Stimulated activated CD8-positive, alpha-beta memory T cell treated with anti-CD3 and anti-CD28 coated beads, Interleukin-7, amount 100 ng/mL, for 1 hour (primary cell): Measurements from ENCODE around the gene KRT13.
"Not testable (repeated sequence)": the region's sequence is repeated elsewhere in the genome, so short reads cannot be mapped to it uniquely, and the experiment has no call there.

ENCODE experiments used
- DNase-seq, 2 donors: peaks; one replicate each; pipeline ENCODE4 v3.0.0-alpha.2; 2020; ENCODE audit warnings: low read depth in 2 of 2

The KRT13 gene

DNA sequence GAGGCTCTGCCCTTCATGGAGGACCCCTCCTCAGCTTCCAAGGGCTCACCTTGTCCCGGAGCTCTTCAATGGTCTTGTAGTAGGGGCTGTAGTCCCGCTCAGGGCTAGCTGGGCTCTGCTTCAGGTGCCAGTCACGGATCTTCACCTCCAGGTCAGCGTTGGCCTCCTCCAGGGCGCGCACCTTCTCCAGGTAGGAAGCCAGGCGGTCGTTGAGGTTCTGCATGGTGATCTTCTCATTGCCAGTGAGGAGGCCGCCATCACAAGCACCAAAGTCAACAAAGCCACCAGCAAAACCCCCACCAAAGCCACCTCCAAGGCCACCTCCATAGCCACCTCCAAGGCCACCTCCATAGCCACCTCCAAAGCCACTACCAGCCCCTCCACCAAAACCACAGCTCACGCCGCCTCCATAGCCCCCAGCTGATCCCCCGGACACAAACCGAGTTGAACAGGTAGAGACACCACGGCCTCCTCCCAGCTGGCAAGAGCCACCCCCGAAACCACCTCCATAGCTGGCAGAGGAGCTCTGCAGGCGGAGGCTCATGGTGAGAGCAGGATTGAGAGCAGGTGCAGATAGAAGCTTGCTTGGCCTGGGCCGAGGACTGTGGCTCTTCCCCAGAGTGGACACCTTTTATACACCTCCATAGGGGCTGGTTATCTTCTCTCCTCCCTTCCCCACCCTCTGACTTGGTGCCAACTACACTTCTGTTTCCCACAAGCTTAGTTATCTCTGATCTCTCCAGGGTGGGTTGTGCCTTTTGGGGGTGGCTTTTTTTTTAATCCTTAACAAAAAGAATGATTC lies at the start of gene KRT13:
TSS of gene KRT13 (minus strand) at position 606 of the 802 bp plus-strand sequence. CDS start at position 544, 62 bp downstream.
- DNase-seq: no peak

DNA sequence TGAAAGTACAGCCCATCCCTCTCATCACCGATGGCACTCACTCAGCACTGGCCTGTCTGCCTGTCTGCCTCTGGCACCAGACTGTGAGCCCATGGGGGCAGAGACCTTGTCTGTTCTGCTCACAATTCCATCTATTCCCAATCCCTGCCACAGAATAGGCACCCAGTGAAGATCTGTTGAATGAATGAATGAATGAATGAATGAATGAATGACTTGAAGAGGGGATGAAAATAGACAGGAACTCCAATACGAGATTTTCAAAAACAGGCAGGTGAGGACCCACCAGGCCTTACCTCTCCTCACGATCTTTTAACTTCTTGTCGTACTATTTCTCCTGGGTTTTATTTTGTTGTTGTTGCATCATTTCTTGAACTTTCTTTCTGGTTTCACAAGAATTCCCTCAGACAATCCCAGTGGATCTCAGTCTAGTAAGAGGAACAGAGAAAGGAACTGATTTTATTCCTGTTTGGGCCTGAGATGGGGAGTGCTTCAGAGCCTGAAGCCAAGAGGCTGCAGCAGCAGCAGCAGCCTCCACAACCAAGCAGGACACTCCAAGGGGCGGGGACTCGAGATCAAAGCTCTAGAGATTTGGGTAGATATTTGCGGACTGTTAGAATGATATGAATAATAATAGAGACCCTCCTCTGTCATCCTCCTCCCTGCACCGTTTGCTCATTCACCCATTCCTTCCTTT lies 48.7 kb upstream of the KRT13 start:
- no peak for DNase-seq

DNA sequence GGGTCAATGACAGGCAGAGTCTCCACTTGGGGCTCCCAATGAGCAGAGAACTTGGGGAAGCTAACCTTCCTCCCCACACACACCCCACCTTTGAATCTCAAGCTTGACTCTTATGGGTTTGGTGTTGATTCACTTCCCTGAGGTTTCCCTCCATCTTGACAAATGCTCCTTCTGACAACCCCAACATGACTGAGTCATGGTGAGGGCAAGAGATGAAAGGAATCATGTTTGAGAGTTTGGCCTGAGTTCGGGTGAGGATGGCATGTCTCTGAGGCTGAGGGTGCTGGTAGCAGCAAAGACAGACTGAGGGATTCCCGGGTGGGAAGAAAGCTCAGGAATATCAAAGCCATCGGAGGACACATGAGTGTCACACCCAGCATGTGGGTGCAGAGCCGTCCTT lies 47.8 kb upstream of the KRT13 start:
- DNase-seq: no peak

DNA sequence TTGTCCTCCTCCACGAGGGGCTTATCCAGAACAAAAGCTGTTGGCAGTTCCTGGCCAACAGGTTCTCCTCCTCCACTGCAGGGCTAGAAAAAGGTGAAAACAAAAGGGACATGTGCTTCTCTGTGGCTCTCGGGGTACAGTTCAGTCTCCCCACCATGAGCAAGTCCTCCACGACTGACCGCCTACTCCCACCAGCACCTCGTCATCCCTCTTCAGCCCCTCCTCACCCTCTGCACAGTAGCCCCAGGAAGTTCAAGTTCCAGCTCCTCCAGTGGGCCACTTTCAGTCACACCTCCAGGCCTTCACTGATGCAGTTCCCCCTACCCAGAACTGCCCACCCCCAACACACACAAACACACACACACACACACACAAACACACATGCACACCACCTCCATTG lies 47.0 kb upstream of the KRT13 start:
- no peak for DNase-seq

DNA sequence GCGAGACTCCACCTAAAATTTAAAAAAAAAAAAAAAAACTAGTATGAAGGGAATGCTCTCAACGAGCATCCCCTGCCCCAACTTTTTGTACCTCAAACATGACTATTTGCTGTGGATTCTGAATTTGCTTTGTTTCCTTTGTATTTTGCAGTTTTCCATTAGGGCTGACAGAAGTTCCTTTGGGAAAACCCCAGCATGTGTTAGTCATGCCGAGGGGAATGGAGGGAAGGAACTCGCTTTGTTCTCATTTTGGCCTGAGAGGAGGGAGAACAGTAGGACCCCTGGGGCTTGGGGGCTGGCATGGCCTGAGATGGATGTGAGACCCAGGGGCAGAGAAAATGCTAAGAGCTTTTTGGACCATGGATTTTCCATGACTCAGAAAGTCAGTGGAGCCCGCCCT lies 46.0 kb upstream of the KRT13 start:
- DNase-seq: no peak

DNA sequence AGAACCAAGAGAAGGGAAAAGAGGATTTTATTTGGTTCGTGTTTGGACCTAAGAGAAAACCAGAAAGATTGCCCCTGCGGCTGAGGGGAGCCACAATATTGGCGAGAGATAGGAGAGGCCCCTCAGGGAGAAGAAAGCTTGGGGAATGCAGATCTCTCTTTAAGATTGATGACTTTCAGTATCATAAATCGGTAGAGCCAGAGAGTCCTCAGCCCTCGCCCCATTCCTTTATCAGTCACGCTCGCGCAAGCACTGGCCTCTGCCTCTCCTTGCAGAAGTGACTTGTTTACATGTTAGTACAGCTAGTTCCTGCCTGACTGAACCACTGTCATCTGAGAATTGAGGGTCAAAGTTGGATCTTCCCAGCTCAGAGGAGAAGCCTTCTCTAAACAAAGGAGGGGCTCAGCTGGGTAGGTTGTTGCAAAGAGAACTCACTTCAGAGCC lies 44.2 kb upstream of the KRT13 start:
- no peak for DNase-seq

DNA sequence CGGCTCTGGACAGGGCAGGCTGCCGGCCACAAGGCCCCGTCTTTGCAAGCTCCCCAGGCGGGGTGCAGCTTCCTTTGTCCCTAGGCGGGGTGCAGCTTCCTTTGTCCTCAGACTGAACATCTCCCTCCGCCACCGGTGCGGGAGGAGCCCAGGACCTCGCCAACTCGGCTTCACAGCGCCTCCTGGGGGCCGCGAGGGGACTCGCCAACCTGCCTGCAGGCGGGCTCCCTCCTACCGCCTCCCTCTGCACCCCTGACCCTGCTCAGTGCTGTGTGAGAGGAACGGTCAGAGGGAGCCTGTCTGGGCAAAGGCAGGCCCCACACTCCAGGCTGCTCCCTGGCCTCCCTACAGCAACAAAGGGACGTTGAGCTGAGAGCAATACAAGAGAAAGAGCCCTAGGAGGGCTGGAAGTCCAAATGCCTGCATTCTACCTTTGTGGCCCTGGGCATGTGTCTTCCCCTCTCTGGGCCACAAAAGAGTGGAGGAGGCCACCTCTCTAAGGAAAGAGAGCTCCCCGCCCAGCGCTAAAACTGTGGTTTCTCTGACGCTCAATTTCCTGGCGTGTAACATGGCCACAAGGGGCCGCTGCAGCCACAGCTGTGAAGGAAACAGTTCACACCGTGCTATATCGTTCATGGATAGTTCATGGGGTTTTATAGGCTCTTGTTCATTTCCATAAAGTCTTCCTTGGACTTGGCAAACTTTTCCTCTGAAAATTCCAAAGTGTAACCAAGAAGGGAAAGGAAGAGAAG lies 43.6 kb upstream of the KRT13 start:
- DNase-seq: peak; percentile 51 to 76

DNA sequence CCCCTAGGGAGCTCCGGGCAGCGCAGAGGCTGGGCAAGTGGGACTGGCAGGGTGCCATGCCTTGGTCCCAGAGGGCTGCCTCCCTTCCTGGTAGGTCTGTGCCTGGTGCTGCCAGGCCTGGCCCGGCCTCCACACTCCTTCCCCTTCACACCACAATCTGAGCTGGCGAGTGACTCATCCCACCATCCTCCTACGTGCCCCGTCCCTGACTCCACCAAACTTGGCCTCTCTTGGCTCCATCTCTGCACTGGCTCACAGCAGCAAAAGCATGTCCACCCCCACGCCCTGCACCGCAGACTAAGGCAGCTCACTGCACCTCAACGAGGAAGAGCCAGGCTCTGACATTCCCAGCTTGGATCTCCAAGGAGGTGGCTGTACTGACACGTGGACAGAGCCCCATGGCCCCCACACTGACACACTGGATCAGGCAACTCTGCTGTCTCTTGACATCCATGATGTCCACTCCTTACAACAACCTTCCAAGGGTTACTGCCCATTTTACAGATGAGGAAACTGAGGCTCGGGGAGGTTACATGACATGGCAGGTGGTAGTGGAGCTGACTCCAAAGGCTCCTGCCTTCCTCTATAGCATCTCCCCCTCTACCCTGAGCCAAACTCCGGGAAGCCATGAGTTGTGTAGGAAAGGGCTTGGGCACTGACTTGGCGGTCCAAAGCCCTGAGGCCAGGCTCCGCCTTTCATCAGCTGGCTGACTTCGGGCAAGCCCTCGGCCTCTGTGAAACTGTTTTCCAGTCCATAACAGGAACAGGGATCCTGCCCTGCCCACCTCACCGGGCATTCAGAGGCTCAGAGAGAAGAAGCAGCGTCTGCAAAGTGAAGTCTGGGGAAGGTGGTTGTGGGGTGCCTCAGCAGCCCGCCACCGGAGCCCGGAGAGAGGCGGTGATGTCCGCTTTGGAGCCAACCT lies 42.8 kb upstream of the KRT13 start:
- no peak for DNase-seq

DNA sequence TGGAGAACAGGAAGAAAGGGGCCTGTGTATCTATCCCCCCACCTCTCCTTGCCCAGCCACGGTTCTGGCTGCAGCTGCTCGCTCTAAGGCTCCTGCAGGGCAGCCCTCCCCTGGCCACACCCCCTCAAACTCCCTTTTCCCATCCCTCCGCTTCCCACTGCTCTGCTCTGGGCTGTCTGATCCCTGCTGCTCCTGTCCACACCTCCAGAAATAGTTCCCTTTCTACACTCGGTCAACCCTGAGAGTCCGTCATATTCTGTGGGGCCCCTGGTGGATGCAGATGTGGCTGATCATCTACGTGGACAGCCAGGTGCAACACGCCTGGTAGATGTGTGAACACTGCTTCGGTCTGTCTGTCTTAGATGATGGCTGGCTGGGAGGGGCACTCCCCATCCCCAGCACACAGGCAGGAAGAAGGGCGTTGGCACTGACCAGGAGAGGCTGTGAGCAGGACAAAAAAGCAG lies 42.0 kb upstream of the KRT13 start:
- no peak for DNase-seq

DNA sequence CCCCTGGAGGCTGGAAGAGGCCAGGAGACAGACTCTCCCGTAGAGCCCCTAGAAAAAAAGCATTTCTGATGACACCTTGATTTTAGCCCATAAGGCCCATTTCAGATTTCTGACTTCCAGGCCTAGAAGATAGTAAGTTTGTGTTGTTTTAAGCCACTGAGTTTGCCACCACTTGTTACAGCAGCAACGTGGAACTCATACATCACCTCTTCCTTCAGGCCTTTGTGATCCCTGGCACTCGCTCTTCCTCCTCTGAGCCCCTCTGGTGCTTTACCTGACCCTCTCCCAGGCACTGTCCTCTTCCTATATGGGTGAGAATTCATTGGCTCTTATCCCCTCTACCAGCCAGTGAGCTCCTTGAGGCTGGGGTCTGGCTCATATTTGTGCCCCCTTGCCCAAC lies 41.4 kb upstream of the KRT13 start:
- DNase-seq: no peak

DNA sequence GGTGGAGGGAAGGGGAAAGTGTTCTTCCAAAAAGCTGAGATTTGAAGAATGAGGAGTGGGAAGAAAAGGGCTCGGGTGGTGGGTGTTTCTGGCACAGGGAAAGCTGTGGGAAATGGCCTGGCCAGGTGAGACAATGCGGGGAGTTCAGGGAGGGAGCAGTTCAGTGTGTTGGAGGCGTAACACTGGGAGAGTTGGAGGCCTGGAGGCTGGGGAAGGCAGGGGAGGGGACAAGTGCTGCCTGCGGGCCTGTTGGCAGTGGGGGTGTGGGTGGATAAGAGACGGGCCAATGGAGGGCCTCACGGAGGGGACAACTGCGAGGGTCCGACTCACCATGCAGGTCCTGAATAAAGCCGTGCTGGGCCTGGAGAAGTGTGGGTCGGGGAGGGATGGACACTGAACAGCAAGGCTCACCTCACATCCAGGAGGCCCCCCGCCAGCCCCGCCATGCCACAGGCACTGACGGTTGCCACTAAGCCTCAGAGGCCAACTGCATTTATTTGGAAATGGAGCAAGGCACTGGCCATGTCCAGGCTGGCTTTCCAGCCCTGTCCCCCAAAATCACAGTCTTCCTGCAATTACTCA lies 40.5 kb upstream of the KRT13 start:
- no peak for DNase-seq

DNA sequence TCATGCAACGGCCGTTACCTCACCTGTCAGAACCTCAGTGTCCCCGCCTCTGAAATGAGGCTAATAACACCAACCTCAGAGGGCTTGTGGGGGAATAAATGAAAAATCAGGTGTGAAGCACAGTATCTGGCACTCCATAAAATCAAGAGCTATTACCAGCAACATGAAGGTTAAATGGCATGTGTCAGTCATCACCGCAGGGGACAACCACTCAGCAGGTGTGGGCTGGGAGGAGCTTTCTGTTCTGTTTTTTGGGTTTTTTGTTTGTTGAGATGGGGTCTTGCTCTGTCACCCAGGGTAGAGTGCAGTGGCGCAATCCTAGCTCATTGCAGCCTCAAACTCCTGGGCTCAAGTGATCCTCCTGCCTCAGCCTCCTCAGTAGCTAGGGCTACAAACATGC lies 39.5 kb upstream of the KRT13 start:
- no peak for DNase-seq

DNA sequence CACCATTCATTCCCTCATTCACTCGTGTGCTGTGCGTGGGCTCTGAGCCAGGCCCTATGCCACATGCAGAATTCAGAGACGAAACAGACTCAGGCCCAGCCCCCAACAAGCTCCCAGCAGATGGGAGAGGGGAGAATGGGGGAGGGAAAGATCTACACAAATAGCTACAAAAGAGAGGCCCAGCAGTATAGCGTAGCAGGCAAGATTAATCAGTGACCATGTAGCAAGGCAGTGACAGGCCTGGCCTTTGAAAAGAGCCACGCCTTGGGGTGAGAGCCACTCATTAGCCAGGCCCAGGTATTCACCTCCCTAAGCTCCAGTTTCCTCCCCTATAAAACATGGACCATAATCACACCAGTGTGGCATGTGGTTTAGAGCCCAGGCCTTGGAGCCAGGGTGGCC lies 39.1 kb upstream of the KRT13 start:
- no peak for DNase-seq

DNA sequence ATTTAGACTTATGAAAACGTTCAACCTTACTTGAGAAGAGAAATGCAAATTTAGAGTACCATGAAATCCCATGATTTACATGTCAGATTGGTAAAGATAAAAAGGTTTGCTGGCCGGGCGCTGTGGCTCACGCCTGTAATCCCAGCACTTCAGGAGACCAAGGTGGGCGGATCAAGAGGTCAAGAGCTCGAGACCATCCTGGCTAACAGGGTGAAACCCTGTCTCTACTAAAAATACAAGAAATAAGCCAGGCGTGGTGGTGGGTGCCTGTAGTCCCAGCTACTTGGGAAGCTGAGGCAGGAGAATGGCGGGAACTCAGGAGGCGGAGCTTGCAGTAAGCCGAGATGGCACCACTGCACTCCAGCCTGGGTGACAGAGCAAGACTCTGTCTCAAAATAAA lies 37.4 kb upstream of the KRT13 start:
- DNase-seq: not testable (repeated sequence)

DNA sequence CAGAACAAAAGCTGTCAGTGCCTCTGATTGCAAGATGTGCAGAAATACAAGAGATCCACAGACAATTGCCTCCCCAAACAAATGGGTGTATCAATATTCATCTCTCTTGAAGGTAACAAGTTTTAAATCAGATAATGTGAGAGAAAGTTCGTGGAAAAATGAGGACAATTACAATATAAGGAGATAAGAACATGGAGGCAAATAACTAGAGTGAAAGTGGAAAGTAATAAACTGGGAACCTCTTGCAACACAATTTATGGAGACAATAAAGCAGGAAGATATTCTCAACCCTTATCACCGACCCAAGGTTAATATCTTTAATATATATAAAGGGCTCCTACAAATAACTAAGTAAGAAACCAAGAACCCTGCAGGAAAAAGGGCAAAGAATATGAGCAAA lies 36.9 kb upstream of the KRT13 start:
- no peak for DNase-seq

DNA sequence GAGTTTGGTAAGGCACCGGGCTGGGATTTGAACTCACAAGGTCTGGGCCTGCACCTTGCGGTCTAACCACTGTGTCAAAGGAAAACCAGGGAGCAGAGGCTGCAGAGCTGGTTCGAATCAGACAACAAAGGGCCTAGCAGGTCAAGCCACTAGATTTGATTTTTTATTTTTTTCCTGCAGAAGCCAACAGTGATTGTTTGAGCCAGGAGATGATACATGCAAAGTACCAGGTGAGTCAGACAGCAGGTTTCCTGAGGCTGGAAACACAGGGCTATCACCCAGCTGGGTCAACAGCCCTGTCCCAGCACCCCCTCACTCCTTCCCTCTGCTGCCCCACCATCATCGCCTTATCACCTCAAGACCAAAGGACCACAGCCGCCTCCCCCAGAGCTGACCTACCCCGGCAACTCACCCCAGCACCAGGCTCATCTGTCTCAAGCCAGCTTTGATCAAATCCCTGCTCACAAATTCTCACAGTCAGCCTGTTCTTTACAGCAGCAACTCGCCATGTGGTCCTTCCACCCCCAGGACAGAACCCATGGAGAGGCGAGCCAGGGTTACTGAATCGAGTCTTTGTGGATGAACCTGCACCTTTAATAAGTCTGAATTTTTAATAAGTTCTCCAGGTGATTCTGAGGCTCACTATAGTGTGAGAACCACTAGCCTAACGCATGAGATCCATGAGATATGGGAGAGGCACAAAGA lies 35.7 kb upstream of the KRT13 start:
- DNase-seq: no peak

DNA sequence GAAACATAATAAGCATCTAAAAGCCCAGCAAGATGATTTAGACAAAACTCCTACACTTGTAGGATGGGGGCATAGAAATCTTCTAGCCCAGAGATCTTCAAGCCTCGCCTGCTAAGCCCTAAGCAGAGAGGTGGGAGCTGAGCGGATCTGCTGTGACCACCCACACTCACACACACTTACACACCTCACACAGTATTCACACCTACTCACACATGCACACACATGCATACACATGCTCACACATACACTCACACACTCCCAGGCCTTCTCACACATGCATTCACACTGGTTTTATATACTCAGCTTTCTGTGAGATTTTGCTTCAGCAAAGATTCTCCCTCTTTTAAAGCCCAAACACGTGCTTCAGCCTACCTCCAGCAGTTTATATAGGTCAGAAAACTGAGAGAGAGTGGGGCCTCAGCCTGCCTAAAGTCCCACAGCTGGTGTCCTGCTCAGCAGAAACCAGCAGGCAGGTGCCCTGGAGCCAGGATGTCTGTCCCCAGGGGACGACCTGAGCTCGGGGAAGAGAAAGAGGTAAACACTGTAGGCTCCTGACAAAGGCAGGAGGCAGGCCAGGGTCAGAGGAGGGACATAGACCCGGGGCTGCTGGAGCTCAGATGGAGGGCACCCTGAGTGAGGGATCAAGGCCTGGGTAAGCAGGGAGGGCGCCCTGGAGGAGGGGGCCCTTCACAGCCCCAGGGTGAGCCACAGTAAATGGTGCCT lies 34.7 kb upstream of the KRT13 start:
- no peak for DNase-seq

DNA sequence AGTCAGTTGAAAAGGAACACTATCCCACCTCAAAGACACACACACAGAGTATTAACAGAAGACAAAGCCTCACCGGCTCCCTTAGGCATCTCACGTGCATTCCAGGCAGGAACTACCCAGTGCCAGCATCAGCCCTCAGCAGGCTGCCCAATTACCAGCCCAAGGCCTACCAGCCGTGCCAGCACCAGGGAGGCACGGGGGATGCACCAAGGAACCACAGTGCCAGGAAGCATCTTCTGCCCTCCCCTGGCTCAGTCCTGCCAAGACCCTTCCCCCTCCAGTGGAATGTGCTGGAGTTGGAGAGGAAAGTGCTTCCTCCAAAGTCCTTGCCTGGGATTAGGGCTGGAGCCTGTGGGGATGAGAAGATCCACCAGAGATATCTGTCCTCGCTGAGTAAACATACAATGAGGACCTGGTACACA lies 33.7 kb upstream of the KRT13 start:
- no peak for DNase-seq

DNA sequence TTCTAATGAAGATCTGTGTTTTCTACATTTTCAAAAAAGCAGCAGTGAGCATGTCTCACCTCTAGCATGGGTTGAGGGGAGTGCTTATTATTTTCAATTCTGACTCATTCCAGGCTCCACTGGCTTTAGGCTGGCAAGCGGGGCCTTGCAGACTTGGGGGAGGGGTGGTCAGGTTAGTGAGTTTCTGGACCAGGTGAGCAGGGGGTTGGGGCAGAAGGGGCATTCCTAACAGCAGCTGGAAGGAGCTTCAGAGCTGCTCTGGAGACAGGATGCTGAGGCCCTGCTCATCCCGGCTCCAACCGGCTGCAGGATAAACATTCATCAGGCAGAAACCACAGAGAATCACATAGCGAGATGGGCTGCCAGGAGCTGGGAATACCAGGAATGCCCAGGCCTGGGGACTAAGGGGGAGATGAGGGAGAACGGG lies 33.2 kb upstream of the KRT13 start:
- DNase-seq: no peak

DNA sequence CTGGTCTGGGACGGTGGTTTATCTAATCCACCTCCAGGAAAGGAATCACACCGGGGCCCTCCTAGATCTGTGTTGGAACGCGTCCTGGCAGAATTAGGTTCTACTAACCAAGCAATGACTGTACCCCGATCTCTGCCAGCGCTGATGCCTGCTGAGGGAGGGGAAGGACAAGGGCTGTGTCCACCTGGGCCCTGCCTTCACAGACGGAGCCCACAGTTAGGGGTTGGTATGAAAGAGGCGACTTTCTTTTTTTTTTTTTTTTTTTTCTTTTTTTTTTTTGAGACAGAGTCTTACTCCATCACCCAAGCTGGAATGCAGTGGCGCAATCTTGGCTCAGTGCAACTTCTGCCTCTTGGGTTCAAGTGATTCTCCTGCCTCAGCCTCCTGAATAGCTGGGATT lies 32.6 kb upstream of the KRT13 start:
- no peak for DNase-seq
